SK-N-SH (cell line): Measurements from ENCODE around the gene TBCE. TPM values are rescaled to one million over a fixed set of nuclear protein-coding genes. Genes with fewer than 3 reads are reported as not detected.

ENCODE experiments used
- CTCF ChIA-PET: fragments of 300-600, 350-600 bp; formaldehyde crosslinking; extraction: SDS; loops from one replicate; lab custom pipeline; 2021; lab: Yijun Ruan, JAX
- POLR2A ChIA-PET: fragments of 350-600 bp; sonication (Branson Sonifier 250); formaldehyde crosslinking; extraction: SDS; loops from one replicate; lab custom pipeline; 2020; ENCODE audit warnings: antibody characterized with exemption, inconsistent platforms; lab: Yijun Ruan, JAX
- DNase-seq: peaks from one replicate; pipeline ENCODE4 v3.0.0; 2012
- H2AFZ ChIP-seq: fragments of 200-600 bp; sonication (generic); 2 replicates; pipeline ENCODE4 v1.8.1; 2016; ENCODE audit warnings: antibody characterized with exemption, mild to moderate bottlenecking, low read depth
- H3F3A ChIP-seq: fragments of 200-600 bp; sonication (generic); replicated peaks from 2 replicates; pipeline ENCODE3; 2016; ENCODE audit warnings: antibody characterized with exemption, mild to moderate bottlenecking; ENCODE audit not compliant: insufficient read depth
- H3K27ac ChIP-seq, 2 experiments: fragments of 200-500 bp in 1 of 2; fragments of 200-600 bp in 1 of 2; sonication (Bioruptor generic) in 1 of 2; sonication (generic), shearing (Covaris generic) in 1 of 2; 2 replicates each; pipeline versions ENCODE4 v1.5.1 to v1.6.1; 2014 to 2016; ENCODE audit warnings: low read depth in 2 of 2, inconsistent platforms in 1 of 2, low read length in 1 of 2, mild to moderate bottlenecking in 1 of 2, mixed read lengths in 1 of 2
- H3K27me3 ChIP-seq: fragments of 200-600 bp; sonication (generic), shearing (Covaris generic); 2 replicates; pipeline ENCODE4 v1.6.1; 2016; ENCODE audit warnings: mixed run types; ENCODE audit not compliant: insufficient read depth
- H3K36me3 ChIP-seq, 2 experiments: fragments of 200-500 bp in 1 of 2; fragments of 200-600 bp in 1 of 2; sonication (Bioruptor generic) in 1 of 2; sonication (generic) in 1 of 2; replicated peaks in 1 of 2; 2 replicates each; pipeline versions ENCODE3 to v1.5.1; 2014 to 2016; ENCODE audit warnings: low read length in 1 of 2, mild to moderate bottlenecking in 1 of 2; ENCODE audit not compliant: insufficient read depth in 2 of 2, control insufficient read depth in 1 of 2
- H3K4me1 ChIP-seq, 2 experiments: fragments of 200-500 bp in 1 of 2; fragments of 200-600 bp in 1 of 2; sonication (Bioruptor generic) in 1 of 2; sonication (generic), shearing (Covaris generic) in 1 of 2; 2 replicates each; pipeline versions ENCODE4 v1.5.1 to v1.6.1; 2014 to 2016; ENCODE audit warnings: low read depth in 1 of 2, low read length in 1 of 2, mixed run types in 1 of 2; ENCODE audit not compliant: insufficient read depth in 2 of 2, control insufficient read depth in 1 of 2
- H3K4me2 ChIP-seq: fragments of 200-600 bp; sonication (generic), shearing (Covaris generic); 2 replicates; pipeline ENCODE4 v1.6.1; 2017; ENCODE audit warnings: mixed run types
- H3K4me3 ChIP-seq, 2 experiments: fragments of 200-500 bp in 1 of 2; fragments of 200-600 bp in 1 of 2; sonication (Bioruptor generic) in 1 of 2; sonication (generic), shearing (Covaris generic) in 1 of 2; 2 replicates each; pipeline versions ENCODE4 v1.5.1 to v1.8.1; 2014 to 2016; ENCODE audit warnings: low read depth in 2 of 2, inconsistent platforms in 1 of 2, low read length in 1 of 2, mild to moderate bottlenecking in 1 of 2, mixed read lengths in 1 of 2, moderate library complexity in 1 of 2
- H3K79me2 ChIP-seq: fragments of 200-600 bp; sonication (generic); 2 replicates; pipeline ENCODE4 v1.8.1; 2017; ENCODE audit warnings: mild to moderate bottlenecking; ENCODE audit not compliant: insufficient read depth
- H3K9ac ChIP-seq: fragments of 200-600 bp; sonication (generic); 2 replicates; pipeline ENCODE4 v1.6.1; 2017; ENCODE audit warnings: mixed run types
- H3K9me2 ChIP-seq: fragments of 200-600 bp; sonication (generic); 2 replicates; pipeline ENCODE4 v1.6.1; 2017; ENCODE audit warnings: mixed run types
- H3K9me3 ChIP-seq: fragments of 200-600 bp; sonication (generic); 2 replicates; pipeline ENCODE4 v1.6.1; 2017; ENCODE audit warnings: mixed run types, mild to moderate bottlenecking, moderate library complexity
- H4K20me1 ChIP-seq: fragments of 200-600 bp; sonication (generic); 2 replicates; pipeline ENCODE4 v1.6.1; 2017; ENCODE audit warnings: mild to moderate bottlenecking, mixed run types; ENCODE audit not compliant: insufficient read depth
- CTCF ChIP-seq: fragments of 200-600 bp; sonication (generic); IDR thresholded peaks from 2 replicates; pipeline ENCODE4 v1.6.1; 2017; ENCODE audit warnings: antibody characterized with exemption, mild to moderate bottlenecking, moderate library complexity
- ELF1 ChIP-seq: IDR thresholded peaks from 2 replicates; pipeline ENCODE4 v1.4.0; 2012
- EP300 ChIP-seq, 2 experiments: IDR thresholded peaks; 2 replicates each; pipeline versions ENCODE4 v1.4.0 to v1.6.1; 2012; ENCODE audit warnings: borderline replicate concordance in 1 of 2, low read depth in 1 of 2, low read length in 1 of 2
- EZH2phosphoT487 ChIP-seq: fragments of 200-600 bp; sonication (generic); IDR thresholded peaks from 2 replicates; pipeline ENCODE4 v1.6.1; 2017; ENCODE audit warnings: low read depth, mixed run types, mild to moderate bottlenecking, antibody characterized with exemption, moderate library complexity, borderline replicate concordance
- FOSL2 ChIP-seq: IDR thresholded peaks from 2 replicates; pipeline ENCODE4 v1.4.0; 2012; ENCODE audit warnings: low read depth, mild to moderate bottlenecking, moderate library complexity, borderline replicate concordance
- FOXJ3 ChIP-seq: sonication (generic); formaldehyde crosslinking; IDR thresholded peaks from 2 replicates; pipeline ENCODE4 v1.5.1; 2020; ENCODE audit warnings: mild to moderate bottlenecking, missing genetic modification reagents
- GATA2 ChIP-seq: sonication (generic); formaldehyde crosslinking; IDR thresholded peaks from 2 replicates; pipeline ENCODE4 v1.5.0; 2020; ENCODE audit warnings: mild to moderate bottlenecking, missing genetic modification reagents
- IRF3 ChIP-seq: fragments of 150-350 bp; IDR thresholded peaks from 2 replicates; pipeline ENCODE4 v1.6.1; 2016; ENCODE audit warnings: mild to moderate bottlenecking, low read depth, low read length
- JUND ChIP-seq: IDR thresholded peaks from 2 replicates; pipeline ENCODE4 v1.4.0; 2012
- MAX ChIP-seq: IDR thresholded peaks from 2 replicates; pipeline ENCODE4 v1.4.0; 2012; ENCODE audit warnings: low read depth
- MEF2A ChIP-seq: IDR thresholded peaks from 2 replicates; pipeline ENCODE4 v1.4.0; 2012; ENCODE audit warnings: low read depth, borderline replicate concordance
- NRF1 ChIP-seq: IDR thresholded peaks from 2 replicates; pipeline ENCODE4 v1.6.1; 2012; ENCODE audit warnings: low read depth, mild to moderate bottlenecking, low read length
- POLR2AphosphoS5 ChIP-seq: IDR thresholded peaks from 2 replicates; pipeline ENCODE4 v1.6.1; 2012; ENCODE audit warnings: low read depth, low read length
- RCOR1 ChIP-seq: fragments of 150-350 bp; IDR thresholded peaks from 2 replicates; pipeline ENCODE4 v1.6.1; 2017; ENCODE audit warnings: antibody characterized with exemption, low read length
- REST ChIP-seq: IDR thresholded peaks from 2 replicates; pipeline ENCODE4 v1.6.1; 2012; ENCODE audit warnings: mild to moderate bottlenecking, low read depth, low read length, moderate library complexity
- TAF1 ChIP-seq: IDR thresholded peaks from 2 replicates; pipeline ENCODE4 v1.6.1; 2012; ENCODE audit warnings: low read depth, mild to moderate bottlenecking, low read length, moderate library complexity, borderline replicate concordance
- TCF12 ChIP-seq: IDR thresholded peaks from 2 replicates; pipeline ENCODE4 v1.4.0; 2012
- ZBTB33 ChIP-seq: IDR thresholded peaks from 2 replicates; pipeline ENCODE4 v1.4.0; 2012; ENCODE audit warnings: low read depth, borderline replicate concordance
- WGBS: methylation state at CpG from one replicate; pipeline ENCODE4 v1.1.6; 2017; ENCODE audit warnings: low lambda C conversion rate; 5-methylcytosine and 5-hydroxymethylcytosine counted together
- polyA plus RNA-seq, 3 experiments: library from polyadenylated mRNA; depleted of rRNA; stranded (reverse); fragments of >200 nt; gene quantifications; 2 replicates each; pipeline ENCODE4 v1.2.3, GENCODE V29; 2012

TBCE gene
- polyA plus RNA-seq, 1 of the 3 experiments (the other 2 are of a cell fraction), result 18.3 TPM

GRCh38 chr1:235448616-235449015 lies 81.4 kb downstream of the TBCE start:
- DNase-seq, result no peak
- CTCF ChIA-PET, result interaction anchor here (1.3 kb wide), 1 partner anchor 56 kb away, joined by 3 read pairs; the partner anchor contains the start of gene B3GALNT2
- H3K36me3 ChIP-seq, result peaks cover 74 to 79% of the 10 kb centered on the region in 2 experiments
- WGBS, result 92% methylated on average over 7 of the region's 7 CpGs
- no peak overlapping the region for H3K4me3 ChIP-seq
- no peak overlapping the region for H2AFZ ChIP-seq
- no peaks in the 10 kb centered on the region for H3F3A ChIP-seq
- no peaks in the 10 kb centered on the region for H3K4me1 ChIP-seq
- no peaks in the 10 kb centered on the region for H3K79me2 ChIP-seq
- H3K9ac ChIP-seq, result no peak overlapping the region
- H3K27ac ChIP-seq, result no peak overlapping the region
- POLR2A ChIA-PET, result no interaction called here
- no peaks in the 10 kb centered on the region for H4K20me1 ChIP-seq
- H3K27me3 ChIP-seq, result no peaks in the 10 kb centered on the region
- H3K9me3 ChIP-seq, result no peaks in the 10 kb centered on the region
- no peaks in the 10 kb centered on the region for H3K9me2 ChIP-seq
- H3K4me2 ChIP-seq, result no peak overlapping the region
- TF ChIP-seq ZBTB33 (no peak), TCF12 (no peak), TAF1 (no peak), FOSL2 (no peak), REST (no peak), JUND (no peak), NRF1 (no peak), RCOR1 (no peak), MEF2A (no peak), EZH2phosphoT487 (no peak), CTCF (no peak), ELF1 (no peak), GATA2 (CRISPR knock-in tag) (no peak), EP300 (IDR thresholded peaks at IDR 0.05; ENCODE audit: borderline replicate concordance in 1 of 2, low read depth in 1 of 2, low read length in 1 of 2) (no peak), IRF3 (no peak), MAX (no peak), POLR2AphosphoS5 (no peak), FOXJ3 (CRISPR knock-in tag) (no peak)
